K562 (cell line): ENCODE measurements around the gene ZNF107. TPM values are rescaled to one million over a fixed set of nuclear protein-coding genes. Genes with fewer than 3 reads are reported as not detected.

ENCODE experiments used
- ATAC-seq: fragments of 200-7000 bp; cut with Tn5 transposase; 3 replicates; pipeline ENCODE4 v1.9.1; 2020; ENCODE audit warnings: moderate library complexity
- BruUV-seq: library from RNA; stranded (reverse); fragments of 400-500 nt; replicated peaks from 2 replicates; lab custom pipeline; 2021; lab: Mats Ljungman, UMichigan
- CTCF ChIA-PET: fragments of 300-600 bp; formaldehyde crosslinking; extraction: SDS; loops from one replicate; lab custom pipeline; 2021; ENCODE audit warnings: low intra/inter-chr PET ratio; lab: Yijun Ruan, JAX
- POLR2A ChIA-PET: fragments of 300-600, 350-650 bp; sonication (Branson Sonifier 250); formaldehyde crosslinking; extraction: SDS; loops from one replicate; lab custom pipeline; 2021; ENCODE audit warnings: antibody characterized with exemption, inconsistent platforms; lab: Yijun Ruan, JAX
- DNase-seq, 4 experiments: peaks; one replicate each; pipeline versions ENCODE4 v3.0.0 to v3.0.0-alpha.2; 2011 to 2018; ENCODE audit warnings: low spot score in 3 of 4, mixed read lengths in 3 of 4; ENCODE audit errors: extremely low read depth in 1 of 4
- FAIRE-seq: peaks from 2 replicates; lab custom pipeline; 2011; peaks lifted over from hg19 to GRCh38; lab: Jason Lieb, UNC
- H2AFZ ChIP-seq: 2 replicates; pipeline ENCODE4 v1.6.0; 2011; ENCODE audit warnings: low read depth, low read length, control low read depth, inconsistent platforms
- H3K27ac ChIP-seq: fragments of 200-600 bp; 3 replicates; pipeline ENCODE4 v1.8.0; 2011; ENCODE audit warnings: low read depth, mild to moderate bottlenecking, control low read depth, inconsistent platforms, low read length, moderate library complexity, mixed read lengths; ENCODE audit errors: extremely low read depth
- H3K27me3 ChIP-seq, 2 experiments: fragments of 300-600 bp in 1 of 2; 2 replicates in 1 of 2; 3 replicates in 1 of 2; pipeline versions ENCODE4 v1.6.0 to v1.8.0; 2011; ENCODE audit warnings: inconsistent platforms in 2 of 2, low read length in 2 of 2, mild to moderate bottlenecking in 1 of 2, mixed read lengths in 1 of 2, moderate library complexity in 1 of 2; ENCODE audit not compliant: control insufficient read depth in 2 of 2, insufficient read depth in 2 of 2
- H3K36me3 ChIP-seq: fragments of 300-600 bp; 3 replicates; pipeline ENCODE4 v1.8.0; 2011; ENCODE audit warnings: mild to moderate bottlenecking, low read length, inconsistent platforms; ENCODE audit not compliant: control insufficient read depth, insufficient read depth
- H3K4me1 ChIP-seq, 2 experiments: fragments of 200-600 bp in 1 of 2; replicated peaks in 1 of 2; 2 replicates in 1 of 2; 3 replicates in 1 of 2; pipeline versions ENCODE4 v1.5.1 to v1.8.0; 2011; ENCODE audit warnings: inconsistent platforms in 2 of 2, low read length in 2 of 2, mild to moderate bottlenecking in 1 of 2, mixed read lengths in 1 of 2, moderate library complexity in 1 of 2; ENCODE audit not compliant: control insufficient read depth in 2 of 2, insufficient read depth in 2 of 2
- H3K4me2 ChIP-seq: 2 replicates; pipeline ENCODE4 v1.6.1; 2011; ENCODE audit warnings: low read length, control low read depth, inconsistent platforms, mixed read lengths; ENCODE audit not compliant: insufficient read depth
- H3K4me3 ChIP-seq: fragments of 200-600 bp; sonication (generic), shearing (Covaris generic); 2 replicates; pipeline ENCODE4 v1.5.1; 2016; ENCODE audit warnings: control low read depth, inconsistent platforms
- H3K79me2 ChIP-seq: fragments of 200-600 bp; 3 replicates; pipeline ENCODE4 v1.8.0; 2011; ENCODE audit warnings: low read length, inconsistent platforms; ENCODE audit not compliant: control insufficient read depth, insufficient read depth
- H3K9ac ChIP-seq, 2 experiments: 2 replicates each; pipeline versions ENCODE4 v1.6.0 to v1.6.1; 2011; ENCODE audit warnings: low read depth in 2 of 2, low read length in 2 of 2, control low read depth in 1 of 2, inconsistent platforms in 1 of 2, mild to moderate bottlenecking in 1 of 2, mixed read lengths in 1 of 2; ENCODE audit not compliant: insufficient read depth in 1 of 2
- H3K9me1 ChIP-seq: one replicate; pipeline ENCODE4 v1.6.0; 2011; ENCODE audit warnings: inconsistent platforms, mild to moderate bottlenecking, low read length, moderate library complexity; ENCODE audit not compliant: control insufficient read depth, insufficient read depth
- H3K9me3 ChIP-seq: replicated peaks from 2 replicates; pipeline ENCODE4 v1.5.1; 2011; ENCODE audit warnings: low read depth, low read length, inconsistent platforms; ENCODE audit not compliant: control insufficient read depth, insufficient read depth
- H4K20me1 ChIP-seq: replicated peaks from 2 replicates; pipeline ENCODE4 v1.6.1; 2011; ENCODE audit warnings: low read length, inconsistent platforms, mixed read lengths; ENCODE audit not compliant: control insufficient read depth, insufficient read depth
- ARID1B ChIP-seq: fragments of 450-650 bp; IDR thresholded peaks from 2 replicates; pipeline ENCODE4 v1.6.1; 2016; ENCODE audit warnings: antibody characterized with exemption, mild to moderate bottlenecking, inconsistent platforms
- ELK3 ChIP-seq: fragments of 450-650 bp; formaldehyde crosslinking; IDR thresholded peaks from 2 replicates; pipeline ENCODE4 v1.4.0; 2020; ENCODE audit warnings: mild to moderate bottlenecking
- MCM2 ChIP-seq: fragments of 450-650 bp; IDR thresholded peaks from 2 replicates; pipeline ENCODE4 v1.6.1; 2017; ENCODE audit warnings: low read depth, mild to moderate bottlenecking
- POLR2B ChIP-seq: fragments of 450-650 bp; IDR thresholded peaks from 2 replicates; pipeline ENCODE4 v1.6.1; 2018; ENCODE audit warnings: low read depth; ENCODE audit not compliant: partially characterized antibody
- REST ChIP-seq, 2 experiments: fragments of 450-650 bp; formaldehyde crosslinking in 1 of 2; IDR thresholded peaks; 2 replicates each; pipeline versions ENCODE4 v1.4.0 to v1.6.1; 2014 to 2020; ENCODE audit warnings: mild to moderate bottlenecking in 2 of 2, borderline replicate concordance in 1 of 2, low read depth in 1 of 2
- RFX1 ChIP-seq: fragments of 450-650 bp; IDR thresholded peaks from 2 replicates; pipeline ENCODE4 v1.6.1; 2016; ENCODE audit warnings: mild to moderate bottlenecking, moderate library complexity
- SFPQ ChIP-seq: fragments of 200-400 bp; formaldehyde crosslinking; IDR thresholded peaks from 2 replicates; pipeline ENCODE4 v1.6.1; 2017; ENCODE audit warnings: mild to moderate bottlenecking, low read depth, low read length, moderate library complexity
- ZBTB2 ChIP-seq: fragments of 450-650 bp; IDR thresholded peaks from 2 replicates; pipeline ENCODE4 v1.6.1; 2016; ENCODE audit warnings: antibody characterized with exemption
- WGBS: fragments of 100-300 bp; shearing (Covaris generic); methylation state at CpG from one replicate; pipeline ENCODE4 v1.1.6; 2016; ENCODE audit warnings: low coverage, mixed read lengths; ENCODE audit not compliant: insufficient coverage; ENCODE audit errors: missing lambda C conversion rate; 5-methylcytosine and 5-hydroxymethylcytosine counted together
- in situ Hi-C: fragments of 300-500 bp; cut with MboI; formaldehyde crosslinking; loops from 4 replicates; pipeline ENCODE4 v1.15.0; 2018; ENCODE audit warnings: inconsistent platforms, mixed read lengths
- intact Hi-C: fragments of 100-400 bp; cut with micrococcal nuclease; formaldehyde crosslinking; loops from 2 replicates; pipeline ENCODE4 v1.14.2; 2022
- polyA plus RNA-seq, 8 experiments: library from polyadenylated mRNA; depleted of rRNA in 4 of 8; stranded (reverse) in 5 of 8; unstranded in 3 of 8; fragments of >200 nt; fragmentation: Nextera tagmentation in 2 of 8; fragmentation: Illumina TruSeq in 1 of 8; extraction: Ambion mirVana in 2 of 8; extraction: Trizol in 1 of 8; gene quantifications; 2 replicates each; pipeline versions ENCODE4 v1.2.1 to v1.2.3, GENCODE V29; 2011 to 2014; ENCODE audit warnings: inconsistent platforms in 1 of 8, missing spikeins in 1 of 8
- total RNA-seq, 7 experiments: library from RNA; depleted of rRNA in 6 of 7; stranded (reverse); fragments of >200 nt in 6 of 7; fragmentation: Illumina TruSeq in 2 of 7; extraction: Trizol in 2 of 7; gene quantifications; 2 replicates each; pipeline versions ENCODE4 v1.2.1 to v1.2.3, GENCODE V29; 2011 to 2021; ENCODE audit warnings: low replicate concordance in 1 of 7

ZNF107 gene
- total and polyA plus RNA-seq, 9 of the 15 experiments (the other 6 are each of a cell fraction or from before 2014, with no cell fraction given): 2.4 to 14.2 (median 7.9) TPM

GRCh38 chr7:64642046-64642445 lies 23.9 kb upstream of the ZNF107 start (continued):
- no peak for TF ChIP-seq ELK3 (CRISPR knock-in tag)
- no peak for TF ChIP-seq SFPQ
- no peak for TF ChIP-seq POLR2B
- TF ChIP-seq RFX1: no peak
- TF ChIP-seq, all 486 proteins: peak for 0

- Histone ChIP-seq H3K9ac (no peak overlapping the region), H3K36me3 (no peaks in the 10 kb centered on the region), H3K4me1 (no peaks in the 10 kb centered on the region), H3K27ac (no peak overlapping the region), H3K27me3 (no peaks in the 10 kb centered on the region), H3K4me2 (no peak overlapping the region), H2AFZ (no peak overlapping the region), H3K79me2 (no peaks in the 10 kb centered on the region), H3K4me3 (no peak overlapping the region), H4K20me1 (no peaks in the 10 kb centered on the region), H3K9me1 (no peaks in the 10 kb centered on the region), H3K9me3 (peaks cover 3% of the 10 kb centered on the region; the same call in 1 of the 2 replicates)
- intact Hi-C loops: no loop called here
- FAIRE-seq: no peak
- WGBS: 6% methylated on average over 2 of the region's 2 CpGs
- ChIA-PET POLR2A (no interaction called here), CTCF (no interaction called here)
- BruUV-seq: no TSS peak
- in situ Hi-C loops: loop anchor here (25.0 kb wide), 1 partner anchor 669 kb away; no protein-coding TSS in a partner anchor
- no peak for DNase-seq
- no peak for ATAC-seq
- TF ChIP-seq ARID1B (no peak), ZBTB2 (no peak), REST (IDR thresholded peaks at IDR 0.05; ENCODE audit: borderline replicate concordance) (no peak), REST (CRISPR knock-in tag; IDR thresholded peaks at IDR 0.05; ENCODE audit: low read depth) (no peak), MCM2 (no peak)
Measured at GRCh38 chr7:64642875-64643274, 23.1 kb upstream of the ZNF107 start.
